H7 (cell line): ENCODE data around the gene LTF. TPM values are rescaled to one million over a fixed set of nuclear protein-coding genes. Genes with fewer than 3 reads are reported as not detected.
"Not testable (repeated sequence)": the region's sequence is repeated elsewhere in the genome, so short reads cannot be mapped to it uniquely, and the experiment has no call there.

Experiments used
- DNase-seq: peaks from one replicate; pipeline ENCODE4 v3.0.0; 2012
- H3K27me3 ChIP-seq: 2 replicates; pipeline ENCODE4 v1.6.0; 2011; ENCODE audit warnings: mild to moderate bottlenecking, low read length; ENCODE audit not compliant: control insufficient read depth, insufficient read depth
- H3K36me3 ChIP-seq: replicated peaks from 2 replicates; pipeline ENCODE4 v1.5.1; 2011; ENCODE audit warnings: low read length; ENCODE audit not compliant: control insufficient read depth, insufficient read depth
- H3K4me3 ChIP-seq: 2 replicates; pipeline ENCODE4 v1.5.1; 2011; ENCODE audit warnings: low read depth, mild to moderate bottlenecking, control low read depth, low read length, moderate library complexity; ENCODE audit not compliant: insufficient read depth
- total RNA-seq: library from RNA; depleted of rRNA; stranded (reverse); fragments of >200 nt; shearing (Covaris generic); gene quantifications from 2 replicates; pipeline ENCODE4 v1.2.3, GENCODE V29; 2014

Gene LTF
- total RNA-seq, 1 experiment from 2014 or later = not detected

DNA sequence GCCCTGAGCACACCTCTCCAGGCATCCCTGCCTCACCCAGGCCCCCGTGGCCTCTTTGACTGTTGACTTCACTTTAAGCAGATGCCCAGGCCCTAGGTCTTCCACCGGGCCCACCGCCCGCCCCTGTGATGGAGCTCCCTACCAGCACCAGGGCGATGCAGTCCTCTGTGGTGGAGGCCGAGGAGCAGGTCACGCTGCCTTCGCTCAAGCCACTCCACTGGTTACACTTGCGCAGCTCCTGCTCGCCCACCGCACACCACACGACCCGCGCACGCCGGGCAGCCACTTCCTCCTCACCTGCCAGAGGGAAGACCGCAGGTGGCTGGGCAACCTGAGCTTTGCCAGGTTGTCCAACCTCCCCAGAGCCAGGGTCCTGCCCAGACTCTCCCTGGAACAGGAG, 16.0 kb downstream of the LTF start:
- DNase-seq = no peak
- Histone ChIP-seq H3K27me3 (no peaks in the 10 kb centered on the region), H3K36me3 (no peaks in the 10 kb centered on the region), H3K4me3 (no peak overlapping the region)

DNA sequence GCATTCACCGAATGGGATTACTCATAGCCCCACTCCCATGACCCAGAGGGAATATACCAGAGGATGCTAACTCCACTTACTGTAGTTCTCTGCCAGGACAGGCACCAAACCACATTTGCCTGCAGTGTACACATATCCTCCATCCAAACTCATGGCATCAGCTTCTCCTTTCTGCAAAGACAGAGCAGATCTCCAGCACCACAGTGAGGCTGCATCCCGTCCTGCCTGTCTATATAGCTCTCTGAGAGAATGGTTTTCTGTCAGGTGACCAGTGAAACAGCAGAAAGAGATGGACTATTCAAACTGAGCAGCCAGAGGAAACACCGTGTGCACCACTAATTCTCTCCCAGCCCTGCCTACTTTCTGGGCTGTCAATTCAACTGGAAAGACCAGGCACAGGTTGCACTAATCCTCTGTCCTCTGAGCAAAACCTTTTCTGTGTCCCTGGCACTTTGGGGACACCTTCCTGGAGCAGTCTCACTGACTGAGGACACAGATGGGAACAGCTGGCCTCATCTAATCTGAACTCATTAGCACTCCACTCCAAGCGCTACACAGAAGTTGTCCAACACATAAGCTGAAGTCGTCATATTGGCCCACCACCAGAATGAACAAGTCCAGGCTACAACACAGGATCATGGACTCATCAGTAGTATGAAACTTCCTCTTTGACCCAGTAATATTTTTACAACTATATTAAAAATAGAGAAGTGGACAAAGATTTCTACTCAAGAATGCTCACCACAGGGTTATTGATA, 17.3 kb downstream of the LTF start:
- peak; percentile 12 for DNase-seq
- no peaks in the 10 kb centered on the region for H3K36me3 ChIP-seq
- H3K27me3 ChIP-seq = no peaks in the 10 kb centered on the region
- H3K4me3 ChIP-seq = no peak overlapping the region

DNA sequence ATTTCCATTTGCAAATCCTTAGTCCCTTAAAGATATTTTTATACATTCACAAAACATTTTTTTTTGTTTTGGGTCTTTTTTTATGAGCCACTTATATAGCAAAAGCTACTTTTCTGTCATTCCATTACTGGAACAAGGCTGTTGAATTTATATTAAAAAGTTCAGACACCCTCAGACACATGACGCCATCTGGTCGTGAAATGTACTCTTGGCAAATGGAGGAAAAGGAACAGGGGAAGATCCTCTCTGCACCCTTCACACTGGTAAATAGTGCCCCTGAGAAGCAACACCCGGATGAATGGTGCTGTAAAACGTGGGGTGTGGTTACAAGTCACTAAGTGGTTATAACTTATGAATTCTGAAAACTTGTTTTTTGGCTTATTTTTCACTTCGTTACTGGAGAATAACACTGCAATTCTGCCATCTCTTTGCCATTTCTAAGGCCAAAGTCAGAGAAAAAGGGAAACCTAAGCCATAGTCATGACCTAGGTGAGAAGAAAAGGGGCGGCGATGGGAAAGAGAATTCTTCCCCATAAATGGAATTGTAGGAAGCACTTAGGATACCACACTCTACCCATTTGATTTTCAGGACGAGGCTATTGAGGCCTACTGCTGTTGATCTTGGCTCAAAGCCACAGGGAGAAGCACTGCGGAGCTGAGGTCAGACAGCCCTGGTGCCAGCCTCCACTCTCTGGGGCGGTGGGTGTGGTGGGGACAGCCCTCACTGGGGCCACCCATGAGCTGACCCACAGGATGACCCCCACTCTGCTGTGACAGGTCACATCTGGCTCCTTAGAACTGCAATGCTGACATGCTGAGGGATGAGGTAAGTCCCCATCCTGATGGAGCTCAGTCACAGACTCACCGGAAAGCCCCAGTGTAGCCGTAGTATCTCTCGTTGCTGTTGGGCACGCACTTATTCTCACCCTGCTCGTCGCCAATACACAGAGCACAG, 21.9 kb downstream of the LTF start:
- peak; percentile 82 for DNase-seq
- H3K36me3 ChIP-seq = no peaks in the 10 kb centered on the region
- H3K4me3 ChIP-seq = no peak overlapping the region
- H3K27me3 ChIP-seq = no peaks in the 10 kb centered on the region

DNA sequence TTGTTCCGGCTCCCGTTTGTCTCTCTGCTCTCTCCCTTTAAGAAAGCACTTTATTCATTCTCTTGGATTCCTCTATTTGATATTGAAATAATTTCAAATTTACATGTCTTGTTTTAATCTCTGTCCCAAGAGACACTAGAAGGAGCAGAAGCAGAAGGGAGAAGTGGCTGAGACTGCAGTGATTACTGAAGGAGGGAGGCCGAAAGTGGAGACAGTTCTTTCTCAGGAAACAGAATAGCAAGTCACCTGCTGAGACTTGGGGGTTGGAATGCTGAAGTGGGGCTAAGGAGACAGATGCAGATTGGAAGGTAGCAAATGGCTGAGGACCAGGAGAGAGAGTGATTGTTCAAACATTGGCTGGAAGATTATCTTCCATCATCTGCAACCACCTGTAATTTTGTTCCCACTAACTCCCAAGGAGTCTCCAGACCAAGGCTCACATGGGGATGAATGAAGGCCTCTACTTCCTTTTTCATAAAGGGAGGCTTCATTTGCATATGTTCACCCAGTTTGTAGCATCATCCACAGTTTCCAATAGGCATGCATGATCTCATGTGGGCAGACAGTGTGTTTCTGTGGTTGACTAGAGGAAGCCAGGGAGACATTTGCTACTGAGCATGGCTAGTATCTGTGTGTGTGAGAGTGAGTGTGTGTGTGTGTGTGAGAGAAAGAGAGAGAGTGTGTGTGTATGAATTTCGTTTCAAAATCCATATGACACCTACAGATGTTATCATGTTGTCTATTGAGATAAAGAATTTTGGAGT, 24.0 kb downstream of the LTF start:
- peak; percentile 38 for DNase-seq
- no peaks in the 10 kb centered on the region for H3K27me3 ChIP-seq
- no peak overlapping the region for H3K4me3 ChIP-seq
- H3K36me3 ChIP-seq = no peaks in the 10 kb centered on the region

DNA sequence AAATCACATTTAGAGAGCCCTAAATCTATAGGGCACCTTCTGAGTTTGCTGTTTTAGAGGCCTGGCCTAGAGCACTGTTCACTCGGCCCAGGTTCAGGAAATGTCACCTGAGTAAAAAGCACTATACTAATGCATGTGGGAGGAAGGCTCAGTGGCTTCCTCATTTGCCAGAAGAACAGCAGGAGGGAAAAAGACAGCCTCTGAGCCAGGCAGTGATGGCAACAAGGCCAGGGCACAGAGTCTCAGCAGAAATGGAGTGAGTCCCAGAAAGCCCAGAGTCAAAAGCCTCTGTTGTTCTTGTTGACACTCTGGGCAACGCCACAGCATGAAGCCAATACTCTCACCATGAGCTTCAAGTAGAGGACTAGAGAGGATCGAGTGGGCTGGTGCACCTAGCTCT, 25.9 kb downstream of the LTF start:
- H3K36me3 ChIP-seq = no peaks in the 10 kb centered on the region
- no peak overlapping the region for H3K4me3 ChIP-seq
- DNase-seq = no peak
- H3K27me3 ChIP-seq = no peaks in the 10 kb centered on the region

DNA sequence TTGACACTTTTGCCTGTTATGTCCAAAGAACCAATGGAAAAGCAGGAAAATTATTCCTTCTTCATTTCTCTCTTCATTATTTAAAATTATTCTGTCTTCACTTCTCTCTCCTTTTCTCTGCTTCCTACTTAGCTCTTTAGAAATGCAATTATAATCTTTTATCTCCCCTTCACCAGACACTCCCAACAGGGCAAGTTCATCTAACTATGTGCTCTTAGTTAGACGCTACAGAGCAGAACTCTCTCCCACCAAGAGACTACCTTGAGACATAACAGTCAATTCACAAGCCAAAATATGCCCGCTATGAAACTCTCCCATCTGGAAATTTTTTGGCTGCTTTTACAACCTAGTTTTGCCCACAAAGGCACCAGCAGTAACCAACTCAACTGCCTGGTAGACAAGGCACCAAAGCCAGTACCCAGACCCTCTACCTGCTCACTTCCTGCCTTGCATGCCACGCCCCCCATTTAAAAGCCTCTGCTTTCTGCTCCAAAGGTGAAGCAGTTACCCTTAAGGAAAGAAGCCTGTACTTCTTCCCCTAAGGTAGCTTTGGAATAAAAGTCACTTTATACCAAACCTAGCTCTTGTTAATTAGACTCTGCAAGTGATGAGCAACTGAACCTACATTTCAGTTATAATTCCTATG, 29.5 kb downstream of the LTF start:
- no peak for DNase-seq
- Histone ChIP-seq H3K27me3 (no peaks in the 10 kb centered on the region), H3K4me3 (no peak overlapping the region), H3K36me3 (no peaks in the 10 kb centered on the region)

DNA sequence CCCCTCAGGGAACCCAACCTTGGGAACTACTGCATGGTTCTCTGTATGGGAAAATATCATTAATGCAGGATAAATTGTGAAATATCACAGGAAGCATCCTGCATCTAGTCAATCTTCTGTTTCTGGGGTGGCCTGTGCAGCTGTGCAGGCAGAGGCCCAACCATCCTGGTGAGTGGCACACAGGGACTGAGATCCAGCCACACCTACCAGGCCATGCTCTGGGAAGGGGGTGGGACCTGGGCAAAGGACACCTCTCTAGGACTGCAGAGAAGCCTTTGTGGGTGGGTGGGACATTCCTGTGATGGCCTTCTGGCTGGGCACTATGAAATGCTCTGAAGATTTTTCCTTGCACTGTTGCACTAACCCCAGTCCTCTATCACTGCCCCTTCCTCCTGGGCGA, 30.9 kb downstream of the LTF start:
- H3K36me3 ChIP-seq = no peaks in the 10 kb centered on the region
- no peak for DNase-seq
- no peak overlapping the region for H3K4me3 ChIP-seq
- H3K27me3 ChIP-seq = no peaks in the 10 kb centered on the region

DNA sequence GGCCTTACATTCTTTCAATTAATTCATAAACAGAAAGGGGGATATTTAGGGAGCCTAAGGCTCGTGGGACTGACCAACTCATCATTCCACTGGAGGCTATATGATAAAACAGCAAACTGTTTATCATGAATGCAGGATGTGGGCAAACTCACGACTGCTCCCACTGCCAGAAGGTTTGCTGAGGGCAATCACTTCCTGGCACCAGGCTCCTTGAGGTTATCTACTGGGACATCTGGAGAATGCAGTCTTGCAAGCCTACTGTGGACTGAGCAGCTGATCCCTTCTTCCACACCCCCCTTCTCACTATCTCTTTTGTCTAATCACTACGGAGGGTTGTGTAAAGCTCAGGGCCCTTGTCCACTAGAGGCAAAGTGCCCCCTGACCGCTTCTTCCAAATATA, 31.6 kb downstream of the LTF start:
- not testable (repeated sequence) for H3K36me3 ChIP-seq, H3K27me3 ChIP-seq, DNase-seq, H3K4me3 ChIP-seq

DNA sequence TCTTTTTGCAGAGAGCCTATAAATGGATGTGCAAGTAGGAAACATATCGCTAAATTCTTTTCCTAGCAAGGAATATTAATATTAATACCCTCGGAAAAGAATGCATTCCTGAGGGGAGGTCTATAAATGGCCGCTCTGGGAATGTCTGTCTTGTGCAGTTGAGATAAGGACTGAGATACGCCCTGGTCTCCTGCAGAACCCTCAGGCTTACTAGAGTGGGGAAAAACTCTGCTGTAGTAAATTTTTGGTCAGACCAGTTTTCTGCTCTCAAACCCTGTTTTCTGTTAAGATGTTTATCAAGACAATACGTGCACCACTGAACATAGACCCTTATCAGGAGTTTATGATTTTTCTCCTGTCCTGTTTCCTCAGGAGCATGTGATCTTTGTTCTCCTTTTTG, 32.8 kb downstream of the LTF start:
- not testable (repeated sequence) for H3K36me3 ChIP-seq, H3K4me3 ChIP-seq, DNase-seq, H3K27me3 ChIP-seq

DNA sequence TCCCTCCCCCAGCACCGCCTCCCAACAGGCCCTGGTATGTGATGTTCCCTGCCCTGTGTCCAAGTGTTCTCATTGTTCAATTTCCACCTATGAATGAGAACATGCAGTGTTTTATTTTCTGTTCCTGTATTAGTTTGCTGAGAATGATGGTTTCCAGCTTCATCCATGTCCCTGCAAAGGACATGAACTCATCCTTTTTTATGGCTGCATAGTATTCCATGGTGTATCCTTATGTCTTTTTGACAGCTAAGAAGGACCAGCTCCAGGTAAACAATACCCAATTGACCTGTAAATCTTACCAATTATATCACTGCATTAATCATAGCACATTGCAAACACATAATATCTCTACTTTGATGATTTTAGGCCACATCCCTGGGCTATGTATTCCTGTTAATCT, 33.8 kb downstream of the LTF start:
- not testable (repeated sequence) for DNase-seq, H3K27me3 ChIP-seq, H3K4me3 ChIP-seq, H3K36me3 ChIP-seq

DNA sequence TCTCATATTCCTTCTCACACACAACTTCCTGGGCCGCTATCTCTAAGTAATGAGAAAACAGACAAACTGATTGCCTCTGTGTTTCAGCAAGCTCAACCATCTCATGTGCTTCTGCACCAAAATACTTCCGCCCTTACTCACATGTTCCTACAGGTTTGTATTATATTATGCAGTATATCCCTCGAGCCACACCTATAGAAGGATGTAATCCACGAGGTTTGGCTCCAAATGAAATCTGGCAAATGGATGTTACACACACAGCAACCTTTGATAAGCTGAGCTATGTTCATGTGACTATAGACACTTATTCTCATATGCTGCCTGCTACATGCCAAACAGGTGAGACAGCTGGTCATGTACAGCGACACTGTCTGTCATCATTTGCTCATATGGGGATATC, 35.0 kb downstream of the LTF start:
- Histone ChIP-seq H3K4me3 (no peak overlapping the region), H3K36me3 (no peaks in the 10 kb centered on the region), H3K27me3 (no peaks in the 10 kb centered on the region)
- no peak for DNase-seq

DNA sequence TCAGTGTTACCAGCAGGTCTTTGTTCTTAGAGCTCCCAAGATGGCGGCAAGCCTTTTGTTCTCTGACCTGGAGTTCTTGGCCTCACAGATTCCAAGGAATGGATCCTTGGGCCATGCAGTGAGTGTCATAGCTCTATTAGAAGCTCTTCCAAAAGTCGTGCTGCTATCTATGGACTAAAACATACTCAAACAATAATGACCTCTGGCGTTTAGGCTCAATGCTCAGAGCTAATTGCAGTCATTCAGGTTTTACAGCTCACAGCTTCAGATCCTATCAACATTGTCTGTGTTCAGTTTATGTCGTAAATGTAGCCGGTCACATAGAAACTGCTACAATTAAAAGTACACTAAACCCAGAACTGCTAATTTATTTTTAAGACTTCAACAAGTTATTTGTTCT, 35.5 kb downstream of the LTF start:
- H3K4me3 ChIP-seq = no peak overlapping the region
- no peak for DNase-seq
- no peaks in the 10 kb centered on the region for H3K36me3 ChIP-seq
- H3K27me3 ChIP-seq = no peaks in the 10 kb centered on the region

DNA sequence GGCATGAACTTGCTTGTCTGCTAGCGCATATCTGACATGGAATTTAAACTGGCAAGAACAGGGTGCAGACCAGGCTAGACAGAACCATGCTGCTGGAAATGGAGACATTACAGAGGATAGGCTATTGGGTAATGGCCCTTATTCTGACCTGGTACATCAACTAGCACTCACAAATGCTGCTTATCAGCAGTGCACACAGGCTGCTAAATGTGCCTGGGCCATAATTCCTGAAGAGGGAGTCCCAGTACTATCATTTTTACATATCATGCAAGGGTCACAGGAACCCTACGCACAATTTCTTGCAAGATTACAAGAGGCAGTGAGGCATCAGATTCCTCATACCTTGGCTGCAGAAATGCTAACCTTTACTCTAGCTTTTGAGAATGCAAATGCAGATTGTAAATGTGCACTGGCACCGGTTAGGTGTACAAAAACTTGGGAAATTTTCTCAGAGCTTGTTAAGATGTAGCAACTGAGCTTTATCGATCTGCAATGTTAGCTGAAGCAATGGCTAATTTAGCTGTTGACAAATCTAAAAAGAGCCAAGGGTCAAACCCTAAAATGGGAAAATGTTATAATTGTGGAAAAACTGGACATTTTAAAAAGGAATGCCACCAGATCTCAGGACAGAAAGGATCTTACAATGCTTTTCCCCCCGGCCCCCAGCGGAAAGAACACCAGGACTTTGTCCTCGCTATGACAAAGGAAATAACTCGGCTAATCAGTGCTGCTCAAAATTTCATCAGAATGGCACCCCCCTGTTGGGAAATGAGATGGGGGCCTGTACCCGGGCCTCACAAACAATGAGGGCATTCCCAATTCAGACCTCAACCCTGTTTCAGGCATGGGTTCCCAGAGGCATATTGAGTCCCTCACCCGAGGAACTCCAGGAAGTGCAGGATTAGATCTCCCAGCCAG, 36.5 kb downstream of the LTF start:
- Histone ChIP-seq H3K27me3 (no peaks in the 10 kb centered on the region), H3K4me3 (no peak overlapping the region), H3K36me3 (no peaks in the 10 kb centered on the region)
- no peak for DNase-seq
